Erythroblast (primary cell): Measurements from ENCODE around the gene SLC25A30.
"Not testable (repeated sequence)": the region's sequence is repeated elsewhere in the genome, so short reads cannot be mapped to it uniquely, and the experiment has no call there.

ENCODE experiments used
- GATA1 ChIP-seq: IDR thresholded peaks from 2 replicates; pipeline ENCODE4 v1.6.1; 2011; ENCODE audit warnings: low read depth, mild to moderate bottlenecking, control low read depth, low read length, moderate library complexity
- POLR2A ChIP-seq: IDR thresholded peaks from 2 replicates; pipeline ENCODE4 v1.6.1; 2011; ENCODE audit warnings: mild to moderate bottlenecking, low read length

- TF ChIP-seq POLR2A, GATA1: not testable (repeated sequence)
Observed at GRCh38 chr13:45390348-45390747, 27.8 kb downstream of the SLC25A30 start.
